HepG2 (cell line): ENCODE measurements around the gene AGAP1. TPM values are rescaled to one million over a fixed set of nuclear protein-coding genes. Genes with fewer than 3 reads are reported as not detected.

Experiments
- ATAC-seq: fragments of 200-7000 bp; cut with Tn5 transposase; 3 replicates; pipeline ENCODE4 v1.9.1; 2020; ENCODE audit warnings: mild to moderate bottlenecking, moderate library complexity
- BruUV-seq: library from RNA; stranded (reverse); fragments of 400-500 nt; replicated peaks from 2 replicates; lab custom pipeline; 2021; lab: Mats Ljungman, UMichigan
- CTCF ChIA-PET: fragments of 300-600 bp; formaldehyde crosslinking; extraction: SDS; loops from one replicate; lab custom pipeline; 2021; ENCODE audit warnings: low total read pairs, inconsistent platforms, low intra/inter-chr PET ratio; lab: Yijun Ruan, JAX
- POLR2A ChIA-PET: fragments of 350-600 bp; sonication (Branson Sonifier 250); formaldehyde crosslinking; loops from one replicate; lab custom pipeline; 2020; ENCODE audit warnings: antibody characterized with exemption, inconsistent platforms; lab: Yijun Ruan, JAX
- DNase-seq: peaks from one replicate; pipeline ENCODE4 v3.0.0-alpha.2; 2015; ENCODE audit warnings: low spot score
- FAIRE-seq: peaks from 3 replicates; lab custom pipeline; 2011; peaks lifted over from hg19 to GRCh38; lab: Jason Lieb, UNC
- H2AFZ ChIP-seq: one replicate; pipeline ENCODE4 v1.6.1; 2011; ENCODE audit warnings: low read length, inconsistent platforms
- H3K27ac ChIP-seq: fragments of 300-600 bp; 3 replicates; pipeline ENCODE4 v1.8.0; 2011; ENCODE audit warnings: mixed run types, mild to moderate bottlenecking, mixed read lengths, low read length, inconsistent platforms; ENCODE audit not compliant: insufficient read depth; ENCODE audit errors: extremely low read length
- H3K27me3 ChIP-seq, 2 experiments: fragments of 200-600 bp in 1 of 2; 2 replicates in 1 of 2; 3 replicates in 1 of 2; pipeline versions ENCODE4 v1.6.0 to v1.8.0; 2011; ENCODE audit warnings: low read length in 2 of 2, mild to moderate bottlenecking in 2 of 2, moderate library complexity in 2 of 2, inconsistent platforms in 1 of 2; ENCODE audit not compliant: insufficient read depth in 2 of 2, control insufficient read depth in 1 of 2
- H3K36me3 ChIP-seq, 2 experiments: fragments of 200-600 bp in 1 of 2; replicated peaks in 1 of 2; 2 replicates in 1 of 2; 3 replicates in 1 of 2; pipeline versions ENCODE4 v1.5.1 to v1.8.0; 2011; ENCODE audit warnings: low read length in 2 of 2, inconsistent platforms in 1 of 2; ENCODE audit not compliant: insufficient read depth in 2 of 2, control insufficient read depth in 1 of 2
- H3K4me1 ChIP-seq: 2 replicates; pipeline ENCODE4 v1.5.1; 2012; ENCODE audit warnings: low read length, inconsistent platforms; ENCODE audit not compliant: insufficient read depth
- H3K4me2 ChIP-seq: 2 replicates; pipeline ENCODE4 v1.6.0; 2011; ENCODE audit warnings: low read depth, low read length, inconsistent platforms
- H3K4me3 ChIP-seq, 3 experiments: fragments of 200-600 bp in 1 of 3; sonication (generic), shearing (Covaris generic) in 1 of 3; replicated peaks in 1 of 3; 2 replicates each; pipeline ENCODE4 v1.5.1; 2011 to 2016; ENCODE audit warnings: low read length in 3 of 3, inconsistent platforms in 2 of 3, low read depth in 2 of 3, mild to moderate bottlenecking in 2 of 3, control low read depth in 1 of 3, mixed read lengths in 1 of 3; ENCODE audit not compliant: insufficient read depth in 1 of 3
- H3K79me2 ChIP-seq: one replicate; pipeline ENCODE4 v1.6.1; 2011; ENCODE audit warnings: low read length, inconsistent platforms; ENCODE audit not compliant: insufficient read depth
- H3K9ac ChIP-seq: 2 replicates; pipeline ENCODE4 v1.6.0; 2011; ENCODE audit warnings: mild to moderate bottlenecking, low read depth, low read length, inconsistent platforms; ENCODE audit not compliant: insufficient read depth
- H3K9me3 ChIP-seq: 2 replicates; pipeline ENCODE4 v1.5.1; 2012; ENCODE audit warnings: mild to moderate bottlenecking, low read length
- H4K20me1 ChIP-seq: 2 replicates; pipeline ENCODE4 v1.6.0; 2011; ENCODE audit warnings: inconsistent platforms, mild to moderate bottlenecking, low read length, moderate library complexity; ENCODE audit not compliant: insufficient read depth
- HDAC6 ChIP-seq: fragments of 200-600 bp; sonication (generic); IDR thresholded peaks from 2 replicates; pipeline ENCODE4 v1.7.0; 2017; ENCODE audit warnings: mild to moderate bottlenecking, antibody characterized with exemption, low read length, low read depth
- HNF4A ChIP-seq: sonication (generic); formaldehyde crosslinking; IDR thresholded peaks from 2 replicates; pipeline ENCODE4 v1.4.0; 2020; ENCODE audit warnings: missing genetic modification reagents
- KDM3A ChIP-seq: IDR thresholded peaks from 2 replicates; pipeline ENCODE4 v1.6.1; 2018; ENCODE audit warnings: low read depth, missing compliant biosample characterization
- NFE2L1 ChIP-seq: sonication (generic); formaldehyde crosslinking; IDR thresholded peaks from 2 replicates; pipeline ENCODE4 v1.4.0; 2020; ENCODE audit warnings: missing genetic modification reagents, mild to moderate bottlenecking, borderline replicate concordance
- NFKB2 ChIP-seq: sonication (generic); formaldehyde crosslinking; IDR thresholded peaks from 2 replicates; pipeline ENCODE4 v1.4.0; 2020; ENCODE audit warnings: missing genetic modification reagents, borderline replicate concordance
- POGZ ChIP-seq: sonication (generic); formaldehyde crosslinking; IDR thresholded peaks from 2 replicates; pipeline ENCODE4 v1.4.0; 2020; ENCODE audit warnings: mild to moderate bottlenecking, missing genetic modification reagents
- ZNF232 ChIP-seq: sonication (generic); formaldehyde crosslinking; IDR thresholded peaks from 2 replicates; pipeline ENCODE4 v1.4.0; 2020; ENCODE audit warnings: missing genetic modification reagents, borderline replicate concordance
- ZNF460 ChIP-seq: sonication (generic); formaldehyde crosslinking; IDR thresholded peaks from 2 replicates; pipeline ENCODE4 v1.5.1; 2020; ENCODE audit warnings: missing genetic modification reagents, mild to moderate bottlenecking, borderline replicate concordance
- ZNF652 ChIP-seq: IDR thresholded peaks from 2 replicates; pipeline ENCODE4 v1.6.1; 2016; ENCODE audit warnings: low read depth, borderline replicate concordance
- WGBS: methylation state at CpG from one replicate; pipeline ENCODE4 v1.1.6; 2017; ENCODE audit warnings: low lambda C conversion rate; 5-methylcytosine and 5-hydroxymethylcytosine counted together
- in situ Hi-C: cut with HindIII; loops from 2 replicates; pipeline ENCODE4 v1.10.0; 2017; ENCODE audit warnings: low pct_unique_long_range_greater_than_20kb; ENCODE audit not compliant: extremely low pct_ligation_motif_present
- intact Hi-C: fragments of 100-400 bp; cut with micrococcal nuclease; formaldehyde crosslinking; loops from one replicate; pipeline ENCODE4 v1.10.0; 2022; ENCODE audit not compliant: unreplicated experiment
- polyA plus RNA-seq, 8 experiments: library from polyadenylated mRNA; depleted of rRNA in 3 of 8; stranded (reverse) in 7 of 8; unstranded in 1 of 8; fragments of >200 nt; fragmentation: Illumina TruSeq in 4 of 8; extraction: Trizol in 4 of 8; gene quantifications; 2 replicates each; pipeline versions ENCODE4 v1.2.1 to v1.2.3, GENCODE V29; 2011 to 2016; ENCODE audit warnings: low read depth in 4 of 8, missing spikeins in 1 of 8, mixed read lengths in 1 of 8; ENCODE audit not compliant: insufficient read depth in 1 of 8
- total RNA-seq, 5 experiments: library from RNA; depleted of rRNA; stranded (reverse); fragments of >200 nt; fragmentation: Illumina TruSeq; extraction: Trizol; gene quantifications; 2 replicates each; pipeline ENCODE4 v1.2.3, GENCODE V29; 2016; ENCODE audit warnings: low read depth in 1 of 5
- TF ChIP-seq, protein P1 (sequence below): sonication (generic); formaldehyde crosslinking; IDR thresholded peaks from 2 replicates; pipeline ENCODE4 v1.4.0; 2020; ENCODE audit warnings: missing genetic modification reagents
- TF ChIP-seq, protein P2 (sequence below): sonication (generic); formaldehyde crosslinking; IDR thresholded peaks from 2 replicates; pipeline ENCODE4 v1.5.0; 2020; ENCODE audit warnings: mild to moderate bottlenecking, missing genetic modification reagents, borderline replicate concordance
- TF ChIP-seq, protein P3 (sequence below): IDR thresholded peaks from 2 replicates; pipeline ENCODE4 v1.6.1; 2016; ENCODE audit warnings: low read depth, control low read depth

Gene AGAP1
- total and polyA plus RNA-seq, 2 of the 13 experiments (the other 11 are each of a cell fraction or from before 2014, with no cell fraction given) = 21.2 to 32.7 TPM

DNA sequence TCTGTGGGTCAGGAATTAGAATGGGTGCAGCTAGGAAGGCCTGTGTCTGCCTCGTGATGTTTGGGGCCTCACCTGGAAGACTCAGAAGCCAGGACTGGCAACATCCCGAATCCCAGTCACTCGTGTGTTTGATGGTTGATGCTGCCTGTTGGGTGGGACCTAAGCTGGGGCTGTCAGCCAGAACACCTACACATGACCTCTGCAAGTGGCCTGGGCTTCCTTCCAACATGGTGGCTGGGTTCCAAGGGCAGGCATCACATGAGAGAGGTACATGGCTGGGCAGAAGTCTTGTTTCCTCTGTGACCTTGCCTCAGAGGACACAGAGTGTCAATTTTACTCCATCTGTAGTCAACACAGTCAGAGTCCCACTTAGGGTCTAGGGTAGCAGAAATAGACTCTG is 496.5 kb downstream of the AGAP1 start:
- TF ChIP-seq NFE2L1 (CRISPR knock-in tag) (no peak), KDM3A (CRISPR knock-in tag) (no peak), HDAC6 (no peak), ZNF232 (CRISPR knock-in tag) (no peak), ZNF460 (CRISPR knock-in tag) (no peak), NFKB2 (no peak), HNF4A (CRISPR knock-in tag) (no peak), ZNF652 (CRISPR knock-in tag) (no peak), POGZ (CRISPR knock-in tag) (no peak)
- TF ChIP-seq, protein P1, sequence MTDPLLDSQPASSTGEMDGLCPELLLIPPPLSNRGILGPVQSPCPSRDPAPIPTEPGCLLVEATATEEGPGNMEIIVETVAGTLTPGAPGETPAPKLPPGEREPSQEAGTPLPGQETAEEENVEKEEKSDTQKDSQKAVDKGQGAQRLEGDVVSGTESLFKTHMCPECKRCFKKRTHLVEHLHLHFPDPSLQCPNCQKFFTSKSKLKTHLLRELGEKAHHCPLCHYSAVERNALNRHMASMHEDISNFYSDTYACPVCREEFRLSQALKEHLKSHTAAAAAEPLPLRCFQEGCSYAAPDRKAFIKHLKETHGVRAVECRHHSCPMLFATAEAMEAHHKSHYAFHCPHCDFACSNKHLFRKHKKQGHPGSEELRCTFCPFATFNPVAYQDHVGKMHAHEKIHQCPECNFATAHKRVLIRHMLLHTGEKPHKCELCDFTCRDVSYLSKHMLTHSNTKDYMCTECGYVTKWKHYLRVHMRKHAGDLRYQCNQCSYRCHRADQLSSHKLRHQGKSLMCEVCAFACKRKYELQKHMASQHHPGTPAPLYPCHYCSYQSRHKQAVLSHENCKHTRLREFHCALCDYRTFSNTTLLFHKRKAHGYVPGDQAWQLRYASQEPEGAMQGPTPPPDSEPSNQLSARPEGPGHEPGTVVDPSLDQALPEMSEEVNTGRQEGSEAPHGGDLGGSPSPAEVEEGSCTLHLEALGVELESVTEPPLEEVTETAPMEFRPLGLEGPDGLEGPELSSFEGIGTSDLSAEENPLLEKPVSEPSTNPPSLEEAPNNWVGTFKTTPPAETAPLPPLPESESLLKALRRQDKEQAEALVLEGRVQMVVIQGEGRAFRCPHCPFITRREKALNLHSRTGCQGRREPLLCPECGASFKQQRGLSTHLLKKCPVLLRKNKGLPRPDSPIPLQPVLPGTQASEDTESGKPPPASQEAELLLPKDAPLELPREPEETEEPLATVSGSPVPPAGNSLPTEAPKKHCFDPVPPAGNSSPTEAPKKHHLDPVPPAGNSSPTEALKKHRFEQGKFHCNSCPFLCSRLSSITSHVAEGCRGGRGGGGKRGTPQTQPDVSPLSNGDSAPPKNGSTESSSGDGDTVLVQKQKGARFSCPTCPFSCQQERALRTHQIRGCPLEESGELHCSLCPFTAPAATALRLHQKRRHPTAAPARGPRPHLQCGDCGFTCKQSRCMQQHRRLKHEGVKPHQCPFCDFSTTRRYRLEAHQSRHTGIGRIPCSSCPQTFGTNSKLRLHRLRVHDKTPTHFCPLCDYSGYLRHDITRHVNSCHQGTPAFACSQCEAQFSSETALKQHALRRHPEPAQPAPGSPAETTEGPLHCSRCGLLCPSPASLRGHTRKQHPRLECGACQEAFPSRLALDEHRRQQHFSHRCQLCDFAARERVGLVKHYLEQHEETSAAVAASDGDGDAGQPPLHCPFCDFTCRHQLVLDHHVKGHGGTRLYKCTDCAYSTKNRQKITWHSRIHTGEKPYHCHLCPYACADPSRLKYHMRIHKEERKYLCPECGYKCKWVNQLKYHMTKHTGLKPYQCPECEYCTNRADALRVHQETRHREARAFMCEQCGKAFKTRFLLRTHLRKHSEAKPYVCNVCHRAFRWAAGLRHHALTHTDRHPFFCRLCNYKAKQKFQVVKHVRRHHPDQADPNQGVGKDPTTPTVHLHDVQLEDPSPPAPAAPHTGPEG (CRISPR knock-in tag) = no peak
- TF ChIP-seq, protein P2, sequence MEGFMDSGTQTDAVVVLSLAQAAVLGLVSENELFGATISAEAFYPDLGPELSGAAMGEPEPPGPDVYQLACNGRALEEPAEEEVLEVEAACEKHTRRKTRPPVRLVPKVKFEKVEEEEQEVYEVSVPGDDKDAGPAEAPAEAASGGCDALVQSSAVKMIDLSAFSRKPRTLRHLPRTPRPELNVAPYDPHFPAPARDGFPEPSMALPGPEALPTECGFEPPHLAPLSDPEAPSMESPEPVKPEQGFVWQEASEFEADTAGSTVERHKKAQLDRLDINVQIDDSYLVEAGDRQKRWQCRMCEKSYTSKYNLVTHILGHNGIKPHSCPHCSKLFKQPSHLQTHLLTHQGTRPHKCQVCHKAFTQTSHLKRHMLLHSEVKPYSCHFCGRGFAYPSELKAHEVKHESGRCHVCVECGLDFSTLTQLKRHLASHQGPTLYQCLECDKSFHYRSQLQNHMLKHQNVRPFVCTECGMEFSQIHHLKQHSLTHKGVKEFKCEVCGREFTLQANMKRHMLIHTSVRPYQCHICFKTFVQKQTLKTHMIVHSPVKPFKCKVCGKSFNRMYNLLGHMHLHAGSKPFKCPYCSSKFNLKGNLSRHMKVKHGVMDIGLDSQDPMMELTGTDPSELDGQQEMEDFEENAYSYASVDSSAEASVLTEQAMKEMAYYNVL (CRISPR knock-in tag) = no peak
- TF ChIP-seq, protein P3, sequence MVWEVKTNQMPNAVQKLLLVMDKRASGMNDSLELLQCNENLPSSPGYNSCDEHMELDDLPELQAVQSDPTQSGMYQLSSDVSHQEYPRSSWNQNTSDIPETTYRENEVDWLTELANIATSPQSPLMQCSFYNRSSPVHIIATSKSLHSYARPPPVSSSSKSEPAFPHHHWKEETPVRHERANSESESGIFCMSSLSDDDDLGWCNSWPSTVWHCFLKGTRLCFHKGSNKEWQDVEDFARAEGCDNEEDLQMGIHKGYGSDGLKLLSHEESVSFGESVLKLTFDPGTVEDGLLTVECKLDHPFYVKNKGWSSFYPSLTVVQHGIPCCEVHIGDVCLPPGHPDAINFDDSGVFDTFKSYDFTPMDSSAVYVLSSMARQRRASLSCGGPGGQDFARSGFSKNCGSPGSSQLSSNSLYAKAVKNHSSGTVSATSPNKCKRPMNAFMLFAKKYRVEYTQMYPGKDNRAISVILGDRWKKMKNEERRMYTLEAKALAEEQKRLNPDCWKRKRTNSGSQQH (CRISPR knock-in tag) = no peak
- intact Hi-C loops = no loop called here
- Histone ChIP-seq H2AFZ (no peak overlapping the region), H3K27me3 (no peaks in the 10 kb centered on the region), H3K4me1 (no peaks in the 10 kb centered on the region), H3K9ac (no peak overlapping the region), H3K9me3 (no peaks in the 10 kb centered on the region), H3K4me3 (no peak overlapping the region), H3K36me3 (peaks cover 2 to 10% of the 10 kb centered on the region in 2 experiments; a peak in 2 of 5 replicates), H3K79me2 (no peaks in the 10 kb centered on the region), H3K27ac (no peak overlapping the region), H3K4me2 (no peak overlapping the region), H4K20me1 (no peaks in the 10 kb centered on the region)
- FAIRE-seq (no peak), DNase-seq (no peak), ATAC-seq (no peak)
- BruUV-seq = no TSS peak
- WGBS = 90% methylated on average over 2 of the region's 3 CpGs
- CTCF ChIA-PET = no interaction called here
- in situ Hi-C loops = no loop called here
- POLR2A ChIA-PET = no interaction called here
